A549 (cell line): ENCODE data around the gene FBXO24. TPM values are rescaled to one million over a fixed set of nuclear protein-coding genes. Genes with fewer than 3 reads are reported as not detected.

Source experiments
- ATAC-seq, 2 experiments: fragments of 200-7000 bp in 1 of 2; fragments of >200 bp in 1 of 2; cut with Nextera tagmentation in 1 of 2; cut with Tn5 transposase in 1 of 2; 3 replicates each; pipeline versions ENCODE4 v1.8.0 to v1.9.1; 2018 to 2020; ENCODE audit warnings: mild to moderate bottlenecking in 1 of 2, moderate library complexity in 1 of 2
- CTCF ChIA-PET: fragments of 300-600 bp; sonication (Branson Sonifier 250); formaldehyde crosslinking; extraction: SDS; loops from one replicate; lab custom pipeline; 2021; ENCODE audit warnings: antibody characterized with exemption, inconsistent platforms; lab: Yijun Ruan, JAX
- POLR2A ChIA-PET: fragments of 350-600 bp; formaldehyde crosslinking; extraction: SDS; loops from one replicate; lab custom pipeline; 2021; ENCODE audit warnings: antibody characterized with exemption, inconsistent platforms; lab: Yijun Ruan, JAX
- DNase-seq, 2 experiments: peaks; one replicate each; pipeline versions ENCODE4 v3.0.0 to v3.0.0-alpha.2; 2011 to 2016; ENCODE audit warnings: low read depth in 1 of 2, low spot score in 1 of 2
- FAIRE-seq: peaks from 2 replicates; lab custom pipeline; 2011; peaks lifted over from hg19 to GRCh38; lab: Jason Lieb, UNC
- H3K27ac ChIP-seq, 2 experiments: fragments of >200 bp; sonication (Bioruptor Twin); formaldehyde crosslinking; 3 replicates each; pipeline ENCODE4 v1.5.1; 2016 to 2017
- H3K4me1 ChIP-seq: fragments of >200 bp; sonication (Bioruptor Twin); formaldehyde crosslinking; 3 replicates; pipeline ENCODE4 v1.6.1; 2016
- H3K4me2 ChIP-seq: fragments of >200 bp; sonication (Bioruptor Twin); formaldehyde crosslinking; 3 replicates; pipeline ENCODE4 v1.6.1; 2016
- H3K4me3 ChIP-seq: fragments of >200 bp; sonication (Bioruptor Twin); formaldehyde crosslinking; 3 replicates; pipeline ENCODE4 v1.5.1; 2016
- H3K9me3 ChIP-seq: fragments of >200 bp; sonication (Bioruptor Twin); formaldehyde crosslinking; 3 replicates; pipeline ENCODE4 v1.6.1; 2016
- BHLHE40 ChIP-seq: IDR thresholded peaks from 2 replicates; pipeline ENCODE4 v1.6.1; 2012; ENCODE audit warnings: low read depth, low read length, inconsistent platforms
- CBX8 ChIP-seq: fragments of 200-600 bp; sonication (generic); IDR thresholded peaks from 2 replicates; pipeline ENCODE4 v1.6.1; 2016
- CEBPB ChIP-seq, 2 experiments: fragments of >200 bp in 1 of 2; sonication (Bioruptor Twin) in 1 of 2; formaldehyde crosslinking in 1 of 2; IDR thresholded peaks; 2 replicates each; pipeline ENCODE4 v1.6.1; 2012 to 2016
- CHD4 ChIP-seq: fragments of 200-600 bp; sonication (generic); IDR thresholded peaks from 2 replicates; pipeline ENCODE4 v1.6.1; 2016; ENCODE audit warnings: antibody characterized with exemption, mild to moderate bottlenecking, borderline replicate concordance
- CTCF ChIP-seq: fragments of >200 bp; sonication (Bioruptor Twin); formaldehyde crosslinking; IDR thresholded peaks from 3 replicates; pipeline ENCODE4 v1.5.1; 2016
- EHF ChIP-seq: fragments of 250-450 bp; sonication (Bioruptor Pico); IDR thresholded peaks from 2 replicates; pipeline ENCODE4 v1.5.0; 2020; ENCODE audit warnings: mild to moderate bottlenecking
- ESRRA ChIP-seq: fragments of 150-350 bp; IDR thresholded peaks from 2 replicates; pipeline ENCODE4 v1.6.1; 2014; ENCODE audit warnings: mild to moderate bottlenecking, low read length, borderline replicate concordance
- FOSL2 ChIP-seq, 2 experiments: fragments of 450-650 bp in 1 of 2; fragments of >200 bp in 1 of 2; sonication (Bioruptor Twin) in 1 of 2; formaldehyde crosslinking; IDR thresholded peaks; 2 replicates each; pipeline versions ENCODE4 v1.5.0 to v1.6.1; 2016 to 2020; ENCODE audit warnings: mild to moderate bottlenecking in 1 of 2, moderate library complexity in 1 of 2
- FOXS1 ChIP-seq: fragments of 250-450 bp; sonication (Bioruptor Pico); IDR thresholded peaks from 2 replicates; pipeline ENCODE4 v1.5.0; 2020; ENCODE audit warnings: mild to moderate bottlenecking, moderate library complexity
- HDAC2 ChIP-seq: fragments of 200-600 bp; sonication (generic); IDR thresholded peaks from 2 replicates; pipeline ENCODE4 v1.6.1; 2016
- HEYL ChIP-seq: fragments of 250-450 bp; sonication (Bioruptor Pico); IDR thresholded peaks from 2 replicates; pipeline ENCODE4 v1.8.0; 2021; ENCODE audit warnings: mild to moderate bottlenecking, moderate library complexity
- HOXA7 ChIP-seq: fragments of 250-450 bp; sonication (Bioruptor Pico); IDR thresholded peaks from 2 replicates; pipeline ENCODE4 v1.5.0; 2020; ENCODE audit warnings: mild to moderate bottlenecking, moderate library complexity
- HOXB13 ChIP-seq: fragments of 250-450 bp; sonication (Bioruptor Pico); IDR thresholded peaks from 2 replicates; pipeline ENCODE4 v1.5.0; 2020; ENCODE audit warnings: low read depth, mild to moderate bottlenecking, moderate library complexity
- JUNB ChIP-seq: fragments of >200 bp; sonication (Bioruptor Twin); formaldehyde crosslinking; IDR thresholded peaks from 2 replicates; pipeline ENCODE4 v1.6.1; 2016
- KDM1A ChIP-seq: fragments of 200-600 bp; sonication (generic); IDR thresholded peaks from 2 replicates; pipeline ENCODE4 v1.6.1; 2016; ENCODE audit warnings: low read depth, mild to moderate bottlenecking
- MAFK ChIP-seq: fragments of 450-650 bp; IDR thresholded peaks from 2 replicates; pipeline ENCODE4 v1.6.1; 2014; ENCODE audit not compliant: partially characterized antibody
- MAX ChIP-seq: IDR thresholded peaks from 2 replicates; pipeline ENCODE4 v1.6.1; 2012
- MAZ ChIP-seq: fragments of 150-350 bp; IDR thresholded peaks from 2 replicates; pipeline ENCODE4 v1.6.1; 2014; ENCODE audit warnings: antibody characterized with exemption, low read depth, low read length, borderline replicate concordance
- MYC ChIP-seq: IDR thresholded peaks from 2 replicates; pipeline ENCODE4 v1.6.1; 2012; ENCODE audit warnings: mild to moderate bottlenecking, inconsistent platforms, low read length, improper control_type of control experiment, borderline replicate concordance
- NFE2L2 ChIP-seq: fragments of 150-350 bp; conservative IDR thresholded peaks from 2 replicates; pipeline ENCODE4 v1.6.1; 2014; ENCODE audit warnings: low read length
- NPAS2 ChIP-seq: fragments of 250-450 bp; sonication (Bioruptor Pico); IDR thresholded peaks from 2 replicates; pipeline ENCODE4 v1.8.0; 2022; ENCODE audit warnings: mild to moderate bottlenecking, moderate library complexity, borderline replicate concordance
- NR3C1 ChIP-seq: fragments of >200 bp; sonication (Bioruptor Twin); formaldehyde crosslinking; IDR thresholded peaks from 3 replicates; pipeline ENCODE4 v1.6.1; 2017
- PHF8 ChIP-seq: fragments of 200-600 bp; sonication (generic); IDR thresholded peaks from 2 replicates; pipeline ENCODE4 v1.6.1; 2016; ENCODE audit warnings: low read depth, mild to moderate bottlenecking, antibody characterized with exemption, moderate library complexity, borderline replicate concordance
- POLR2A ChIP-seq: IDR thresholded peaks from 2 replicates; pipeline ENCODE4 v1.6.1; 2012; ENCODE audit warnings: mild to moderate bottlenecking, low read length
- POLR2AphosphoS2 ChIP-seq: conservative IDR thresholded peaks from 2 replicates; pipeline ENCODE4 v1.6.1; 2012; ENCODE audit warnings: low read length, improper control_type of control experiment, inconsistent platforms
- RCOR1 ChIP-seq: fragments of 150-350 bp; IDR thresholded peaks from 2 replicates; pipeline ENCODE4 v1.6.1; 2014; ENCODE audit warnings: antibody characterized with exemption, low read length, low read depth
- RNF2 ChIP-seq: fragments of 200-600 bp; sonication (generic); IDR thresholded peaks from 2 replicates; pipeline ENCODE4 v1.6.1; 2016; ENCODE audit warnings: low read depth, mild to moderate bottlenecking, antibody characterized with exemption, moderate library complexity, borderline replicate concordance
- SREBF2 ChIP-seq: fragments of 450-650 bp; IDR thresholded peaks from 2 replicates; pipeline ENCODE4 v1.6.1; 2014; ENCODE audit warnings: mild to moderate bottlenecking, moderate library complexity
- TFCP2L1 ChIP-seq: fragments of 250-450 bp; sonication (Bioruptor Pico); IDR thresholded peaks from 2 replicates; pipeline ENCODE4 v1.5.0; 2021; ENCODE audit warnings: mild to moderate bottlenecking
- TP53 ChIP-seq: fragments of 250-450 bp; sonication (Bioruptor Pico); IDR thresholded peaks from 2 replicates; pipeline ENCODE4 v1.5.0; 2021; ENCODE audit warnings: mild to moderate bottlenecking, moderate library complexity
- ZC3H11A ChIP-seq: fragments of 450-650 bp; IDR thresholded peaks from 2 replicates; pipeline ENCODE4 v1.6.1; 2014; ENCODE audit warnings: antibody characterized with exemption, mild to moderate bottlenecking
- ZFP36 ChIP-seq: fragments of 450-650 bp; IDR thresholded peaks from 2 replicates; pipeline ENCODE4 v1.6.1; 2014; ENCODE audit warnings: borderline replicate concordance; ENCODE audit not compliant: partially characterized antibody
- ZNF302 ChIP-seq: fragments of 250-450 bp; sonication (Bioruptor Pico); IDR thresholded peaks from 2 replicates; pipeline ENCODE4 v1.9.0; 2021; ENCODE audit warnings: inconsistent platforms, mild to moderate bottlenecking, moderate library complexity
- ZSCAN20 ChIP-seq: fragments of 250-450 bp; sonication (Bioruptor Pico); IDR thresholded peaks from 2 replicates; pipeline ENCODE4 v1.8.0; 2022; ENCODE audit warnings: mild to moderate bottlenecking, moderate library complexity
- WGBS: methylation state at CpG from one replicate; pipeline ENCODE4 v1.1.6; 2017; ENCODE audit errors: missing lambda C conversion rate; 5-methylcytosine and 5-hydroxymethylcytosine counted together
- polyA plus RNA-seq, 4 experiments: library from polyadenylated mRNA; depleted of rRNA in 3 of 4; stranded (reverse); fragments of >200 nt; fragmentation: RNase III in 1 of 4; extraction: RNeasy Plus Mini Kit Qiagen cat#74134 plus additional on column Dnase treatment in 1 of 4; gene quantifications; 2 replicates in 3 of 4; 3 replicates in 1 of 4; pipeline ENCODE4 v1.2.3, GENCODE V29; 2011 to 2017
- TF ChIP-seq, protein P1 (sequence below): fragments of 250-450 bp; sonication (Bioruptor Pico); IDR thresholded peaks from 2 replicates; pipeline ENCODE4 v1.5.0; 2021; ENCODE audit warnings: mild to moderate bottlenecking, moderate library complexity, borderline replicate concordance

Gene FBXO24
- polyA plus RNA-seq, 2 of the 4 experiments (the other 2 are of a cell fraction) = 0.19 to 0.52 TPM

- H3K4me1 ChIP-seq = 0 out of 3 replicates have a peak, but pooled peaks cover 7% of the 10 kb centered on the region
- POLR2A ChIA-PET = interaction anchor here (0.7 to 1.2 kb wide), 2 partner anchors 44 to 45 kb away, joined by 3 read pairs; partner anchors contain the start of genes FBXO24 and LRCH4
- DNase-seq = no peak
- TF ChIP-seq TP53 (CRISPR knock-in tag) (no peak), JUNB (no peak), RCOR1 (no peak), NPAS2 (no peak)
- TF ChIP-seq, all 56 proteins: peak for 0
- WGBS = 100% methylated on average over 4 of the region's 4 CpGs
- H3K9me3 ChIP-seq = no peaks in the 10 kb centered on the region
- no peak for FAIRE-seq
- no peak overlapping the region for H3K4me3 ChIP-seq
- CTCF ChIA-PET = interaction anchor here (0.7 to 8.5 kb wide), 13 partner anchors 9 to 222 kb away, joined by 3 to 142 read pairs (median 4); partner anchors contain the start of genes ACTL6B, GIGYF1, MOSPD3 and POP7
- no peak for ATAC-seq
- H3K27ac ChIP-seq = no peak overlapping the region
- no peak overlapping the region for H3K4me2 ChIP-seq
Observed at GRCh38 chr7:100630066-100630465, 43.9 kb downstream of the FBXO24 start.

DNA sequence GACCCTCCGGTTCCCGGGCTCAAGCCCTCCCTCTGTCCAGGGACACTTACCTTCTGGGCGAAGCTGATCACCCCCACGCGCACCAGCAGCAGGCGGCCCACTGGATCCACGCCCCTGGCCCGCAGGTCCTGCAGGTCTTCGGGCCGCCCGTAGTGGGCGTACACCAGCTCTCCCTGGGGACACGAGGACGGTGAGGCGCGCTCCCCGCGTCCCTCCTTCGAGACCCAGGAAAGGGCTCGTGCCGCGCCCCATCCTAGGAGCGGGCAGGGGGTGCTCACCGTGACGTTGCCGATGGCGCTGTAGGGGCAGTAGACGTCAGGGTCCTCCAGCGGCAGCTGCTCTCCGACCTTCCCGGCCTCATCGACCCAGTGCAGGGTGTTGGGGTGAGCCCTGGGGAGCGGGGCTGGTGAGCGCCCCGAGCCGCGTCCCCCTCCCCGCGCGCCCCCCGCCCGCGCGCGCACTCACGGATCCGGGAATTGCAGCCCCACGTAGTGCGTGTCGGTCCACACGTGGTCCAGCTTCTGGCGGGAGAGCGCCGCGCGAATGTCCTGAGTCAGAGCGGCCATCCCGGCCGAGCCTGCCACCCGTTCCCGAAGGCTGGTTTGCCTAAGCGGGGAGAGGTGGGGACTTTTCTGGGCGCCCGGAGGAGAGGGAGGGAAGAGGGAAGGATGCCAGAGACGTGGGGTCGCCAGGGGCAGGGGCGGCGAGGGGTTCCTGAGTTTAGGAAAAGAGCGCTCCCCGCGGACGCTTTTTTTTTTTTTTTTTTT lies 47.0 kb downstream of the FBXO24 start:
- ATAC-seq (peak; percentile 88 to 93), DNase-seq (peak; percentile 79 to 90), FAIRE-seq (no peak)
- H3K27ac ChIP-seq = peak overlapping the region; percentile 82 to 97
- no peaks in the 10 kb centered on the region for H3K9me3 ChIP-seq
- H3K4me2 ChIP-seq = peak overlapping the region; percentile 93
- ChIA-PET POLR2A (interaction anchor here (0.7 to 3.0 kb wide), 12 partner anchors 15 to 256 kb away, joined by 3 to 15 read pairs (median 4); partner anchors contain the start of genes FBXO24, GIGYF1, GNB2 and LRCH4), CTCF (interaction anchor here (0.6 to 8.5 kb wide), 40 partner anchors 10 to 511 kb away, joined by 3 to 142 read pairs (median 5); partner anchors contain the start of genes ACTL6B, FBXO24, GIGYF1 and GNB2)
- WGBS = 1% methylated on average over 32 of the region's 72 CpGs
- 0 out of 3 replicates have a peak, but pooled peaks cover 3% of the 10 kb centered on the region for H3K4me1 ChIP-seq
- peak overlapping the region; percentile 66 for H3K4me3 ChIP-seq
- TF ChIP-seq RNF2 (0 out of 2 replicates have a peak, but pooled peaks have one; percentile 32), ZNF302 (CRISPR knock-in tag) (no peak), HEYL (no peak), CEBPB (IDR thresholded peaks at IDR 0.05) (no peak), NPAS2 (no peak), ESRRA (no peak), TFCP2L1 (CRISPR knock-in tag) (no peak), NR3C1 (no peak), POLR2AphosphoS2 (no peak), POLR2A (peak; percentile 62), BHLHE40 (no peak), CBX8 (no peak), MAX (peak; percentile 92), KDM1A (no peak), FOXS1 (no peak), HDAC2 (no peak), ZFP36 (no peak), ZSCAN20 (CRISPR knock-in tag) (no peak), EHF (CRISPR knock-in tag) (no peak), MAZ (no peak), HOXB13 (CRISPR knock-in tag) (no peak), ZC3H11A (no peak), MAFK (no peak), SREBF2 (no peak), FOSL2 (IDR thresholded peaks at IDR 0.05) (no peak), FOSL2 (CRISPR knock-in tag; IDR thresholded peaks at IDR 0.05) (no peak), PHF8 (no peak; the same call in 1 of the 2 replicates), HOXA7 (CRISPR knock-in tag) (no peak), CHD4 (no peak), NFE2L2 (no peak), CTCF (peak; percentile 43; the same call in 2 of the 3 replicates), MYC (peak; percentile 75; the same call in 1 of the 2 replicates)
- TF ChIP-seq, protein P1, sequence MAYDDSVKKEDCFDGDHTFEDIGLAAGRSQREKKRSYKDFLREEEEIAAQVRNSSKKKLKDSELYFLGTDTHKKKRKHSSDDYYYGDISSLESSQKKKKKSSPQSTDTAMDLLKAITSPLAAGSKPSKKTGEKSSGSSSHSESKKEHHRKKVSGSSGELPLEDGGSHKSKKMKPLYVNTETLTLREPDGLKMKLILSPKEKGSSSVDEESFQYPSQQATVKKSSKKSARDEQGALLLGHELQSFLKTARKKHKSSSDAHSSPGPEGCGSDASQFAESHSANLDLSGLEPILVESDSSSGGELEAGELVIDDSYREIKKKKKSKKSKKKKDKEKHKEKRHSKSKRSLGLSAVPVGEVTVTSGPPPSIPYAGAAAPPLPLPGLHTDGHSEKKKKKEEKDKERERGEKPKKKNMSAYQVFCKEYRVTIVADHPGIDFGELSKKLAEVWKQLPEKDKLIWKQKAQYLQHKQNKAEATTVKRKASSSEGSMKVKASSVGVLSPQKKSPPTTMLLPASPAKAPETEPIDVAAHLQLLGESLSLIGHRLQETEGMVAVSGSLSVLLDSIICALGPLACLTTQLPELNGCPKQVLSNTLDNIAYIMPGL = 0 out of 2 replicates have a peak, but pooled peaks have one; percentile 53
